Muscle layer of duodenum (tissue), 2 donors: Measurements from ENCODE around the gene C16orf95.
"Not testable (repeated sequence)": the region's sequence is repeated elsewhere in the genome, so short reads cannot be mapped to it uniquely, and the experiment has no call there.

ENCODE experiments used
- H3K27ac ChIP-seq: one replicate; pipeline ENCODE4 v1.7.0; 2013; ENCODE audit warnings: mild to moderate bottlenecking, low read length
- H3K27me3 ChIP-seq: one replicate; pipeline ENCODE4 v1.7.0; 2013; ENCODE audit warnings: low read depth, mild to moderate bottlenecking, control low read depth, low read length
- H3K36me3 ChIP-seq, 2 donors: one replicate each; pipeline ENCODE4 v1.7.0; 2013; ENCODE audit warnings: low read length in 2 of 2, control low read depth in 1 of 2, mild to moderate bottlenecking in 1 of 2; ENCODE audit not compliant: insufficient read depth in 2 of 2, control insufficient read depth in 1 of 2
- H3K4me1 ChIP-seq, 2 donors: one replicate each; pipeline ENCODE4 v1.7.0; 2013; ENCODE audit warnings: low read length in 2 of 2, mild to moderate bottlenecking in 2 of 2, control low read depth in 1 of 2, moderate library complexity in 1 of 2; ENCODE audit not compliant: insufficient read depth in 2 of 2, control insufficient read depth in 1 of 2
- H3K4me3 ChIP-seq, 2 donors: one replicate each; pipeline ENCODE4 v1.7.0; 2013; ENCODE audit warnings: low read length in 2 of 2, low read depth in 1 of 2, mild to moderate bottlenecking in 1 of 2
- H3K9me3 ChIP-seq, 2 donors: one replicate each; pipeline ENCODE4 v1.7.0; 2013; ENCODE audit warnings: low read length in 2 of 2, control low read depth in 1 of 2, mild to moderate bottlenecking in 1 of 2; ENCODE audit not compliant: control insufficient read depth in 1 of 2
- donor health status: healthy.

C16orf95 gene

GRCh38 chr16:87276091-87276701, 41.0 kb downstream of the C16orf95 start:
- Histone ChIP-seq H3K27ac (no peak overlapping the region), H3K36me3 (no peaks in the 10 kb centered on the region), H3K27me3 (no peaks in the 10 kb centered on the region), H3K4me3 (no peak overlapping the region), H3K9me3 (no peaks in the 10 kb centered on the region), H3K4me1 (peaks cover 0 to 4% of the 10 kb centered on the region in 2 donors)

- H3K4me3 ChIP-seq, result no peak overlapping the region
- no peak overlapping the region for H3K27ac ChIP-seq
- no peaks in the 10 kb centered on the region for H3K27me3 ChIP-seq
- no peaks in the 10 kb centered on the region for H3K36me3 ChIP-seq
- H3K4me1 ChIP-seq, result peaks cover 0 to 4% of the 10 kb centered on the region in 2 donors
- no peaks in the 10 kb centered on the region for H3K9me3 ChIP-seq
Observed at GRCh38 chr16:87274794-87275193, 42.4 kb downstream of the C16orf95 start.

DNA sequence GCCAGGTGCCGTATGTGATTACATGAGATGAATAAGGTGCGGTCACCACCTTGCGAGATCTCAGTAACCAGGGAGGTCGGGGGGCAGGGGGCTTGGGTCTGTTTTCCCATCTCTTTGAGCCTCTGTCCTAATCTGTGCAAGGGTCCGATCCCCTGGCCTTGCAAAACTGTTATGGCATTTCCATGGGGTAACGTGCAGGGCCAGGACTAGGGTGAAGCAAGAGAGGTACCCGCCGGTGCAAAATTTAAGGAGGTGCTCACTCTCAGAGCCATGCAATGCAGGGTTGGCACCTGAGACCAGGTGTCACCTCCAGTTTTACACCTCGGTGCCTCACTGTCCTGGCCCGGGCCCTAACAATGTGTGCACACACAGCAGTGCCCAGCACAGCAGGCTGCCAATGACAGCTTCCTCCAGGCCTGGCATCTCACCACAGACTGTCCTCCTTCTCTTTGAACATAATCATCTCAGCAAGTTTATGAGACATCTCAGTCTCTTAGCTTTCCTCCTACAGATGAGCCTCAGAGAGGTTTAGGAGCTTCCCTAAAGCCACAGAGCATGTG, 43.6 kb downstream of the C16orf95 start:
- Histone ChIP-seq H3K9me3 (no peaks in the 10 kb centered on the region), H3K4me3 (no peak overlapping the region), H3K4me1 (no peaks in the 10 kb centered on the region), H3K27me3 (no peaks in the 10 kb centered on the region), H3K27ac (no peak overlapping the region), H3K36me3 (no peaks in the 10 kb centered on the region)

DNA sequence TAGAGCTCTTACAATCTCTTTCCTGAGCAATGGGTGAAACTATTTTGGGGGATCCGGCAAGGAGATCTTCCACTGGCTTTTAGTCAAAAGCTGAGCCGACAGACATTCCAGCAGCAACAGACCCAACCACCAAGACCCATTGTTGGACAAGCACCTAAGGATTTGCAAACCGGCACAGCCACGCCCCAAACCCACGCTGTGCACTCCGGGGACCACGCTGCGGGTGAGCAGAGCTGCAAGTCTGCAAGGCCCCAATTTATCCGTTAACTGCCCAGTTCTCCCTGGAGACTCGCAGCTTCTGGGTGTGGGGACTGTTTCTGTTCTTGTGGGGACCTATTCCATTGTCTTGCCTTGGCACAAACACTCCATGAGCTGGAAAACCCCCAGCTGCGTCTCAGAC, 45.9 kb downstream of the C16orf95 start:
- H3K36me3 ChIP-seq, result no peaks in the 10 kb centered on the region
- no peak overlapping the region for H3K27ac ChIP-seq
- no peaks in the 10 kb centered on the region for H3K27me3 ChIP-seq
- H3K4me3 ChIP-seq, result no peak overlapping the region
- no peaks in the 10 kb centered on the region for H3K4me1 ChIP-seq
- no peaks in the 10 kb centered on the region for H3K9me3 ChIP-seq

GRCh38 chr16:87267566-87267965, 49.6 kb downstream of the C16orf95 start:
- no peaks in the 10 kb centered on the region for H3K27me3 ChIP-seq
- H3K4me3 ChIP-seq, result no peak overlapping the region
- no peaks in the 10 kb centered on the region for H3K9me3 ChIP-seq
- H3K36me3 ChIP-seq, result no peaks in the 10 kb centered on the region
- H3K27ac ChIP-seq, result no peak overlapping the region
- H3K4me1 ChIP-seq, result no peaks in the 10 kb centered on the region

- H3K4me3 ChIP-seq, result no peak overlapping the region
Observed at GRCh38 chr16:87266846-87267245, 50.3 kb downstream of the C16orf95 start.

GRCh38 chr16:87265261-87265660, 51.9 kb downstream of the C16orf95 start:
- Histone ChIP-seq H3K4me1 (no peaks in the 10 kb centered on the region), H3K27me3 (no peaks in the 10 kb centered on the region), H3K9me3 (no peaks in the 10 kb centered on the region), H3K27ac (no peak overlapping the region), H3K4me3 (no peak overlapping the region), H3K36me3 (no peaks in the 10 kb centered on the region)

More at GRCh38 chr16:87266846-87267245, 50.3 kb downstream of the C16orf95 start:
- Histone ChIP-seq H3K4me1 (no peaks in the 10 kb centered on the region), H3K27ac (no peak overlapping the region), H3K9me3 (no peaks in the 10 kb centered on the region), H3K36me3 (no peaks in the 10 kb centered on the region), H3K27me3 (no peaks in the 10 kb centered on the region)

- Histone ChIP-seq H3K9me3 (no peaks in the 10 kb centered on the region), H3K27me3 (no peaks in the 10 kb centered on the region), H3K36me3 (no peaks in the 10 kb centered on the region), H3K4me3 (no peak overlapping the region), H3K27ac (no peak overlapping the region), H3K4me1 (no peaks in the 10 kb centered on the region)
Observed at GRCh38 chr16:87264634-87265033, 52.6 kb downstream of the C16orf95 start.

GRCh38 chr16:87263418-87264052, 53.7 kb downstream of the C16orf95 start:
- Histone ChIP-seq H3K9me3 (no peaks in the 10 kb centered on the region), H3K4me3 (no peak overlapping the region), H3K36me3 (no peaks in the 10 kb centered on the region), H3K27ac (no peak overlapping the region), H3K4me1 (no peaks in the 10 kb centered on the region), H3K27me3 (no peaks in the 10 kb centered on the region)

- H3K4me3 ChIP-seq, result no peak overlapping the region
- H3K27me3 ChIP-seq, result no peaks in the 10 kb centered on the region
- H3K4me1 ChIP-seq, result no peaks in the 10 kb centered on the region
- no peak overlapping the region for H3K27ac ChIP-seq
- H3K36me3 ChIP-seq, result no peaks in the 10 kb centered on the region
- H3K9me3 ChIP-seq, result no peaks in the 10 kb centered on the region
Observed at GRCh38 chr16:87259431-87259830, 57.8 kb downstream of the C16orf95 start.

GRCh38 chr16:87258653-87259052, 58.5 kb downstream of the C16orf95 start:
- not testable (repeated sequence) for H3K27ac ChIP-seq, H3K4me3 ChIP-seq, H3K9me3 ChIP-seq, H3K36me3 ChIP-seq, H3K27me3 ChIP-seq, H3K4me1 ChIP-seq

DNA sequence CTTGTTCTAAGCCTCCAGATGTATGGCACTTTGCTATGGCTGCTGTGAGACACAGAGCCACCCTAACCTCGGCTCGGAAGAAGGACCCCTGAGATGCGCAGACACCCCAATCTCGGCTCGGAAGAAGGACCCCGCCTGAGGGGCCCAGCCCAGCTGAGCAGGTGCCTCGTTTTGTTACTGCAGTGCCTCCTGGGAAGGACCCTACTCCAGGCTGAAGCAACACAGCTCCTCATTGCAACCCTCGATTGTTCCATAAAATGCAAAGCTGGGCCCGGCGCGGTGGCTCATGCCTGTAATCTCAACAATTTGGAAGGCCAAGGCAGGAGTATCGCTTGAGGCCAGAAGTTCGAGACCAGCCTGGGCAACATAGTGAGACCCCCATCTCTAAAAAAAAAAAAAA, 61.3 kb downstream of the C16orf95 start:
- Histone ChIP-seq H3K27me3 (no peaks in the 10 kb centered on the region), H3K36me3 (no peaks in the 10 kb centered on the region), H3K9me3 (no peaks in the 10 kb centered on the region), H3K27ac (no peak overlapping the region), H3K4me1 (no peaks in the 10 kb centered on the region), H3K4me3 (no peak overlapping the region)
